NT2/D1 (cell line): ENCODE data around the gene DUSP16.

Experiments
- SUZ12 ChIP-seq: IDR thresholded peaks from 2 replicates; pipeline ENCODE4 v1.6.1; 2011; ENCODE audit not compliant: insufficient read length, insufficient read depth; ENCODE audit errors: extremely low read depth
- YY1 ChIP-seq: IDR thresholded peaks from 2 replicates; pipeline ENCODE4 v1.6.1; 2011; ENCODE audit not compliant: insufficient read length, insufficient read depth
- ZNF274 ChIP-seq: IDR thresholded peaks from 2 replicates; pipeline ENCODE4 v1.6.1; 2011; ENCODE audit warnings: mild to moderate bottlenecking, low read depth, low read length

- TF ChIP-seq SUZ12 (no peak), ZNF274 (no peak), YY1 (no peak)
Observed at GRCh38 chr12:12469386-12469785, 93.3 kb downstream of the DUSP16 start.
